Progenitor cell of endocrine pancreas (in vitro differentiated cells): Measurements from ENCODE around the gene AFG1L. TPM values are rescaled to one million over a fixed set of nuclear protein-coding genes. Genes with fewer than 3 reads are reported as not detected.
A peak's percentile ranks its signal among the peaks of the same experiment; 100 is the strongest.

Experiments
- DNase-seq: peaks from one replicate; pipeline ENCODE4 v3.0.0; 2021; ENCODE audit warnings: low spot score; ENCODE audit not compliant: unreplicated experiment
- H3K27ac Mint-ChIP-seq: 2 replicates; pipeline ENCODE4 v1.8.0; 2021; ENCODE audit warnings: mild to moderate bottlenecking, moderate library complexity, mixed read lengths
- H3K27me3 Mint-ChIP-seq: 2 replicates; pipeline ENCODE4 v1.8.0; 2021; ENCODE audit warnings: mixed read lengths
- H3K36me3 Mint-ChIP-seq: 2 replicates; pipeline ENCODE4 v1.8.0; 2022; ENCODE audit warnings: mixed read lengths; ENCODE audit not compliant: insufficient read depth
- H3K4me1 Mint-ChIP-seq: 2 replicates; pipeline ENCODE4 v1.8.0; 2021; ENCODE audit warnings: low read depth, mixed read lengths
- H3K4me3 Mint-ChIP-seq: 2 replicates; pipeline ENCODE4 v1.8.0; 2021; ENCODE audit warnings: low read depth, mild to moderate bottlenecking, moderate library complexity, mixed read lengths
- H3K9me3 Mint-ChIP-seq: 2 replicates; pipeline ENCODE4 v1.8.0; 2021; ENCODE audit warnings: low read depth, mixed read lengths
- CTCF ChIP-seq: fragments of 200-600 bp; sonication (generic); IDR thresholded peaks from one replicate; pipeline ENCODE4 v1.5.0; 2021; ENCODE audit warnings: antibody characterized with exemption, mild to moderate bottlenecking; ENCODE audit not compliant: unreplicated experiment
- total RNA-seq: library from RNA; stranded (reverse); gene quantifications from 2 replicates; pipeline ENCODE4 v1.2.1, GENCODE V29; 2021

The AFG1L gene
- total RNA-seq, 1 donor from 2014 or later, result 9.6 TPM

- Mint-ChIP-seq H3K27me3 (no peaks in the 10 kb centered on the region), H3K4me1 (peaks cover 3% of the 10 kb centered on the region), H3K36me3 (peaks cover 6% of the 10 kb centered on the region), H3K4me3 (no peak overlapping the region), H3K27ac (no peak overlapping the region), H3K9me3 (peaks cover 3% of the 10 kb centered on the region)
- no peak for TF ChIP-seq CTCF
- no peak for DNase-seq
These were observed 189.2 kb downstream of the AFG1L start for GRCh38 chr6:108484016-108484415.

GRCh38 chr6:108489699-108490098, 194.8 kb downstream of the AFG1L start:
- no peaks in the 10 kb centered on the region for H3K27me3 Mint-ChIP-seq
- H3K9me3 Mint-ChIP-seq, result no peaks in the 10 kb centered on the region
- no peaks in the 10 kb centered on the region for H3K36me3 Mint-ChIP-seq
- no peak for DNase-seq
- TF ChIP-seq CTCF, result no peak
- H3K27ac Mint-ChIP-seq, result no peak overlapping the region
- no peak overlapping the region for H3K4me3 Mint-ChIP-seq
- no peaks in the 10 kb centered on the region for H3K4me1 Mint-ChIP-seq

- Mint-ChIP-seq H3K4me1 (no peaks in the 10 kb centered on the region), H3K27ac (no peak overlapping the region), H3K27me3 (no peaks in the 10 kb centered on the region), H3K4me3 (no peak overlapping the region), H3K9me3 (no peaks in the 10 kb centered on the region), H3K36me3 (no peaks in the 10 kb centered on the region)
- no peak for DNase-seq
- peak; percentile 58 for TF ChIP-seq CTCF
These were observed 197.4 kb downstream of the AFG1L start for GRCh38 chr6:108492131-108492766.

- no peak overlapping the region for H3K27ac Mint-ChIP-seq
- no peaks in the 10 kb centered on the region for H3K36me3 Mint-ChIP-seq
- TF ChIP-seq CTCF, result no peak
- no peak for DNase-seq
- H3K27me3 Mint-ChIP-seq, result no peaks in the 10 kb centered on the region
- H3K4me1 Mint-ChIP-seq, result no peaks in the 10 kb centered on the region
- no peaks in the 10 kb centered on the region for H3K9me3 Mint-ChIP-seq
- no peak overlapping the region for H3K4me3 Mint-ChIP-seq
These were observed 199.6 kb downstream of the AFG1L start for GRCh38 chr6:108494434-108494833.

- TF ChIP-seq CTCF, result peak; percentile 50
- no peak for DNase-seq
- no peaks in the 10 kb centered on the region for H3K36me3 Mint-ChIP-seq
- H3K9me3 Mint-ChIP-seq, result no peaks in the 10 kb centered on the region
- H3K27me3 Mint-ChIP-seq, result no peaks in the 10 kb centered on the region
- no peaks in the 10 kb centered on the region for H3K4me1 Mint-ChIP-seq
- H3K4me3 Mint-ChIP-seq, result no peak overlapping the region
- H3K27ac Mint-ChIP-seq, result no peak overlapping the region
These were observed 203.0 kb downstream of the AFG1L start for GRCh38 chr6:108497883-108498282.
